Subcutaneous preadipocyte (primary cell): ENCODE results near the gene S100A8. TPM values are rescaled to one million over a fixed set of nuclear protein-coding genes. Genes with fewer than 3 reads are reported as not detected.

ENCODE experiments used
- small RNA-seq: library from RNA; depleted of rRNA; stranded (forward); fragments of <200 nt; gene quantifications from one replicate; pipeline ENCODE3, GENCODE V24; 2012
- total RNA-seq: library from RNA; depleted of rRNA; stranded (reverse); fragments of >200 nt; gene quantifications from 2 replicates; pipeline ENCODE4 v1.2.3, GENCODE V29; 2012

S100A8 gene
- total RNA-seq = not detected in 2 replicates

GRCh38 chr1:153390938-153391710, at the start of gene S100A8:
S100A8 (minus strand) TSS chr1:153391073; CDS start chr1:153390535, 538 bp downstream.

GRCh38 chr1:153415850-153416570, 25.1 kb upstream of the S100A8 start, which contains the start of gene S100A7A:
S100A7A (plus strand) TSS chr1:153416520; CDS start chr1:153418083, 1,563 bp downstream.

GRCh38 chr1:153375511-153375910, 15.4 kb downstream of the S100A8 start, which contains the start of gene S100A12:
S100A12 (minus strand) TSS chr1:153375621; CDS start chr1:153374592, 1,029 bp downstream.

GRCh38 chr1:153357853-153358690, 32.8 kb downstream of the S100A8 start, which contains the start of gene S100A9:
S100A9 (plus strand) TSS chr1:153357854; CDS start chr1:153358284, 430 bp downstream.

DNA sequence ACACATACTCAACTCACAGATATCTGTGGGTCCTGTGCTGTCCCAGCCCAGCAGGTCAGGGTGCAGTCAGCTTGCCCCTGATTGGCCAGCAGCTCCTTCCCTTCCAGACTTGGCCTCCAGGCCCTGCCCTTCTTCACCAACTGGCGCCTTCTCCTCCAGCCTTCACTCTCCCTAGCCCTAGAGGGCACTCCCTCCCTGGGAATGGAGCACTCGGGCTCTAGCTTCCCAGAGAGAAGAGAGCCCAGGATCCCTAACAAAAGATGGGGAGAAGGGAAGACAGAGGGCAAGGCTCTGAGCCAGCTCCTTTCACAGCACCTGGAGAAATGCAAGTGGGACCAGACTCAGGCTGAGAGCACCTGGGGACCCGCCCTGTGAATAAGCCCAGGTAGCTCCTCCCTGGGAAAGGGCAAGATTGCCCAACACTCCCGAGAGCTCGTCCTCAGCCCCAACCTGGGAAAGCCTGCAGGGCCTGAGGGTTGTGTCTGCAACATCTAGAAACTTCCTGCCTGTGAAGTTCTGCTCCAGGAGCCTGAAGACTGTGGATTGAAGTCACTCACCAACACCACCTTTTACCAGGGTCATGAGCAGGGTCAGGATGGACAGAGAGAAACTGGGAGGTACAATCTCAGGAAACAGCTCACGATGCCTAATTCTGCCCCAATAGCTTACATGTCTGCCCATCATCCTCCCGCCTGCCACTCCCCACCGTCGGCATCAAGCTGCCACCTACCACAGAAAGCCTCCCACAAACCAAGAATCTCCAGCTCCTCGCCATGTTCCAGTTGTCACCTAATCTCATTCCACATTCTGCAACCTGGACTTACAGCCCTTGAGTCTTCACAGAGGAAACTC, 42.1 kb downstream of the S100A8 start, which contains the start of gene PGLYRP4:
PGLYRP4 (minus strand) TSS at position 331 of the 852 bp plus-strand sequence. CDS start 909 bp downstream, outside the sequence.

Small RNAs within 50 kb of the gene (small RNA-seq; reads per million reads assigned to genes)
- gene S100A15A = not detected

Other genes starting within 250 kb of the S100A8 start
- gene SPRR2G, start 240.2 kb downstream of the S100A8 start, total RNA-seq = not detected in 2 replicates
- not detected in 2 replicates for gene LELP1, start 187.6 kb downstream of the S100A8 start, total RNA-seq
- not detected in 2 replicates for gene PRR9, start 173.5 kb downstream of the S100A8 start, total RNA-seq
- gene LORICRIN, start 131.4 kb downstream of the S100A8 start, total RNA-seq = not detected in 2 replicates
- gene PGLYRP3, start 78.1 kb downstream of the S100A8 start, total RNA-seq = not detected in 2 replicates
- not detected in 2 replicates for gene PGLYRP4, start 42.2 kb downstream of the S100A8 start, total RNA-seq
- gene S100A9, start 33.2 kb downstream of the S100A8 start, total RNA-seq = not detected in 2 replicates
- not detected in 2 replicates for gene S100A12, start 15.5 kb downstream of the S100A8 start, total RNA-seq
- not detected in 2 replicates for gene S100A7A, start 25.4 kb upstream of the S100A8 start, total RNA-seq
- gene S100A7, start 69.6 kb upstream of the S100A8 start, total RNA-seq = not detected in 2 replicates
- gene S100A6, start 144.9 kb upstream of the S100A8 start, total RNA-seq = 1,114 and 1,653 TPM in 2 replicates
- gene S100A5, start 149.9 kb upstream of the S100A8 start, total RNA-seq = 0.37 and 0.39 TPM in 2 replicates
- gene S100A4, start 154.7 kb upstream of the S100A8 start, total RNA-seq = 432 and 695 TPM in 2 replicates
- gene S100A3, start 158.2 kb upstream of the S100A8 start, total RNA-seq = 18.6 and 22.0 TPM in 2 replicates
- gene S100A2, start 174.8 kb upstream of the S100A8 start, total RNA-seq = 1.5 and 1.6 TPM in 2 replicates
- gene S100A16, start 222.1 kb upstream of the S100A8 start, total RNA-seq = 537 and 634 TPM in 2 replicates
- gene S100A14, start 225.3 kb upstream of the S100A8 start, total RNA-seq = 0.39 and 0.73 TPM in 2 replicates
- gene S100A13, start 236.4 kb upstream of the S100A8 start, total RNA-seq = 75.7 and 148 TPM in 2 replicates
- gene S100A1, start 237.4 kb upstream of the S100A8 start, total RNA-seq = not detected in 2 replicates
- 33.1 and 46.3 TPM in 2 replicates for gene CHTOP, start 243.0 kb upstream of the S100A8 start, total RNA-seq